ENCODE measurements around the gene MYO18A.
"Not testable (repeated sequence)": the region's sequence is repeated elsewhere in the genome, so short reads cannot be mapped to it uniquely, and the experiment has no call there.

The MYO18A gene

GRCh38 chr17:29108823-29109476 lies 71.2 kb downstream of the MYO18A start:
- no peak for DNase-seq (ENCODE audit: low read depth in 2 of 2)

- DNase-seq (ENCODE audit: low read depth in 2 of 2) = no peak
These were observed 72.0 kb downstream of the MYO18A start for GRCh38 chr17:29107933-29108822.

- no peak for DNase-seq (ENCODE audit: low read depth in 2 of 2)
These were observed 73.1 kb downstream of the MYO18A start for GRCh38 chr17:29107084-29107483.

- DNase-seq (ENCODE audit: low read depth in 2 of 2) = no peak
These were observed 76.9 kb downstream of the MYO18A start for GRCh38 chr17:29103341-29103740.

- DNase-seq (ENCODE audit: low read depth in 2 of 2) = no peak
These were observed 77.4 kb downstream of the MYO18A start for GRCh38 chr17:29102741-29103181.

GRCh38 chr17:29102046-29102445 lies 78.2 kb downstream of the MYO18A start:
- DNase-seq (ENCODE audit: low read depth in 2 of 2) = no peak

- no peak for DNase-seq (ENCODE audit: low read depth in 2 of 2)
These were observed 79.9 kb downstream of the MYO18A start for GRCh38 chr17:29100296-29100695.

- no peak for DNase-seq (ENCODE audit: low read depth in 2 of 2)
These were observed 80.7 kb downstream of the MYO18A start for GRCh38 chr17:29099527-29099926.

GRCh38 chr17:29096094-29096493 lies 84.1 kb downstream of the MYO18A start:
- DNase-seq (ENCODE audit: low read depth in 2 of 2) = no peak

- no peak for DNase-seq (ENCODE audit: low read depth in 2 of 2)
These were observed 84.8 kb downstream of the MYO18A start for GRCh38 chr17:29095439-29095838.

- no peak for DNase-seq (ENCODE audit: low read depth in 2 of 2)
These were observed 86.0 kb downstream of the MYO18A start for GRCh38 chr17:29094101-29094708.

- DNase-seq (ENCODE audit: low read depth in 2 of 2) = no peak
These were observed 86.9 kb downstream of the MYO18A start for GRCh38 chr17:29093090-29093871.

GRCh38 chr17:29091606-29092289 lies 88.5 kb downstream of the MYO18A start:
- DNase-seq (ENCODE audit: low read depth in 2 of 2) = no peak

GRCh38 chr17:29090750-29091605 lies 89.2 kb downstream of the MYO18A start:
- DNase-seq (ENCODE audit: low read depth in 2 of 2) = no peak

GRCh38 chr17:29090108-29090507 lies 90.1 kb downstream of the MYO18A start:
- no peak for DNase-seq (ENCODE audit: low read depth in 2 of 2)

GRCh38 chr17:29089601-29090044 lies 90.6 kb downstream of the MYO18A start:
- no peak for DNase-seq (ENCODE audit: low read depth in 2 of 2)

- DNase-seq (ENCODE audit: low read depth in 2 of 2) = not testable (repeated sequence)
These were observed 91.4 kb downstream of the MYO18A start for GRCh38 chr17:29088782-29089181.

GRCh38 chr17:29086628-29087332 lies 93.4 kb downstream of the MYO18A start:
- DNase-seq (ENCODE audit: low read depth in 2 of 2) = no peak

GRCh38 chr17:29085223-29085622 lies 95.0 kb downstream of the MYO18A start:
- DNase-seq (ENCODE audit: low read depth in 2 of 2) = no peak
